Measurements from ENCODE around the gene EGFR.

- TF ChIP-seq CTCF (IDR thresholded peaks at IDR 0.05; ENCODE audit: insufficient read depth, low read length, poor library complexity, severe bottlenecking), result no peak
- no peak for TF ChIP-seq EZH2phosphoT487 (conservative IDR thresholded peaks at IDR 0.05; ENCODE audit: low read length)
Measured at GRCh38 chr7:55052081-55052480, 33.3 kb downstream of the EGFR start.
